HCT116 (cell line): ENCODE measurements around the gene OPCML.

Source experiments
- CTCF ChIP-seq, 3 experiments: fragments of 200-600 bp in 1 of 3; sonication (generic) in 1 of 3; IDR thresholded peaks in 2 of 3; conservative IDR thresholded peaks in 1 of 3; 2 replicates each; pipeline ENCODE4 v1.5.1; 2012 to 2017; ENCODE audit warnings: low read depth in 2 of 3, low read length in 2 of 3, antibody characterized with exemption in 1 of 3, borderline replicate concordance in 1 of 3, control low read depth in 1 of 3, mild to moderate bottlenecking in 1 of 3, mixed read lengths in 1 of 3, mixed run types in 1 of 3, moderate library complexity in 1 of 3; ENCODE audit not compliant: insufficient read depth in 1 of 3
- POLR2A ChIP-seq: IDR thresholded peaks from 2 replicates; pipeline ENCODE4 v1.7.0; 2011; ENCODE audit warnings: borderline replicate concordance; ENCODE audit not compliant: insufficient read depth, insufficient read length; ENCODE audit errors: extremely low read depth

GRCh38 chr11:132719684-132720083, 812.6 kb downstream of the OPCML start:
- no peak for TF ChIP-seq CTCF (IDR thresholded peaks at IDR 0.05 in 2 of 3, conservative IDR thresholded peaks at IDR 0.05 in 1 of 3; ENCODE audit: borderline replicate concordance in 1 of 3, insufficient read depth in 1 of 3, low read depth in 2 of 3, low read length in 2 of 3)
- no peak for TF ChIP-seq POLR2A
